Fibroblast of lung (primary cell): ENCODE measurements around the gene CNDP2. TPM values are rescaled to one million over a fixed set of nuclear protein-coding genes. Genes with fewer than 3 reads are reported as not detected.

Experiments used
- DNase-seq, 2 donors: peaks; one replicate each; pipeline versions ENCODE4 v3.0.0 to v3.0.0-alpha.2; 2010; ENCODE audit warnings: low read depth in 2 of 2
- H2AFZ ChIP-seq: 2 replicates; pipeline ENCODE4 v1.5.1; 2012; ENCODE audit warnings: low read length, control low read depth, inconsistent platforms
- H3K27ac ChIP-seq: 2 replicates; pipeline ENCODE4 v1.5.1; 2011; ENCODE audit warnings: low read length, control low read depth; ENCODE audit not compliant: insufficient read depth
- H3K27me3 ChIP-seq: 2 replicates; pipeline ENCODE4 v1.5.1; 2011; ENCODE audit warnings: mild to moderate bottlenecking, low read length; ENCODE audit not compliant: control insufficient read depth, insufficient read depth
- H3K36me3 ChIP-seq: 2 replicates; pipeline ENCODE4 v1.5.1; 2011; ENCODE audit warnings: low read length; ENCODE audit not compliant: control insufficient read depth, insufficient read depth
- H3K4me1 ChIP-seq: 2 replicates; pipeline ENCODE4 v1.5.1; 2011; ENCODE audit warnings: low read length; ENCODE audit not compliant: control insufficient read depth, insufficient read depth; ENCODE audit errors: extremely low read depth
- H3K4me2 ChIP-seq: 2 replicates; pipeline ENCODE4 v1.5.1; 2011; ENCODE audit warnings: low read length, control low read depth; ENCODE audit not compliant: insufficient read depth; ENCODE audit errors: extremely low read depth
- H3K4me3 ChIP-seq, 4 experiments: fragments of 200-600 bp in 1 of 4; sonication (generic) in 1 of 4; replicated peaks in 1 of 4; 2 replicates each; pipeline ENCODE4 v1.5.1; 2011 to 2016; ENCODE audit warnings: low read length in 4 of 4, low read depth in 3 of 4, mild to moderate bottlenecking in 3 of 4, control low read depth in 2 of 4, inconsistent platforms in 1 of 4, mixed read lengths in 1 of 4; ENCODE audit not compliant: insufficient read depth in 1 of 4; ENCODE audit errors: control extremely low read depth in 1 of 4
- H3K79me2 ChIP-seq: 2 replicates; pipeline ENCODE4 v1.5.1; 2012; ENCODE audit warnings: mild to moderate bottlenecking, low read length, inconsistent platforms; ENCODE audit not compliant: control insufficient read depth, insufficient read depth
- H3K9ac ChIP-seq: 2 replicates; pipeline ENCODE4 v1.5.1; 2011; ENCODE audit warnings: mild to moderate bottlenecking, low read length, control low read depth; ENCODE audit not compliant: insufficient read depth
- H3K9me3 ChIP-seq: 2 replicates; pipeline ENCODE4 v1.5.1; 2012; ENCODE audit warnings: low read depth, low read length; ENCODE audit not compliant: control insufficient read depth, insufficient read depth
- H4K20me1 ChIP-seq: 2 replicates; pipeline ENCODE4 v1.5.1; 2011; ENCODE audit warnings: low read length; ENCODE audit not compliant: control insufficient read depth, insufficient read depth; ENCODE audit errors: extremely low read depth
- CTCF ChIP-seq, 2 donors: IDR thresholded peaks in 1 of 2; conservative IDR thresholded peaks in 1 of 2; 1 replicate in 1 of 2; 2 replicates in 1 of 2; pipeline ENCODE4 v1.5.1; 2011 to 2012; ENCODE audit warnings: low read length in 2 of 2, control low read depth in 1 of 2, inconsistent platforms in 1 of 2, low read depth in 1 of 2, mild to moderate bottlenecking in 1 of 2
- EZH2 ChIP-seq: IDR thresholded peaks from 2 replicates; pipeline ENCODE4 v1.5.1; 2012; ENCODE audit warnings: low read length, control low read depth, mild to moderate bottlenecking; ENCODE audit errors: missing control alignments
- polyA plus RNA-seq, 2 donors: library from polyadenylated mRNA; depleted of rRNA in 1 of 2; stranded (reverse) in 1 of 2; unstranded in 1 of 2; fragments of >200 nt; gene quantifications; 2 replicates each; pipeline ENCODE4 v1.2.1, GENCODE V29; 2011 to 2012; ENCODE audit warnings: missing spikeins in 1 of 2
- total RNA-seq: library from RNA; depleted of rRNA; stranded (reverse); fragments of >200 nt; gene quantifications from 2 replicates; pipeline ENCODE4 v1.2.1, GENCODE V29; 2014

The CNDP2 gene
- total and polyA plus RNA-seq, 2 donors (not counting 1 experiment from before 2014, with no cell fraction given), result 41.8 to 69.8 TPM

GRCh38 chr18:74455386-74455785 is 40.8 kb upstream of the CNDP2 start:
- no peak overlapping the region for H3K4me2 ChIP-seq
- H3K79me2 ChIP-seq, result no peaks in the 10 kb centered on the region
- H3K9ac ChIP-seq, result no peak overlapping the region
- no peaks in the 10 kb centered on the region for H3K36me3 ChIP-seq
- H2AFZ ChIP-seq, result no peak overlapping the region
- H3K9me3 ChIP-seq, result no peaks in the 10 kb centered on the region
- no peak overlapping the region for H3K27ac ChIP-seq
- TF ChIP-seq CTCF (conservative IDR thresholded peaks at IDR 0.05 in 1 of 2, IDR thresholded peaks at IDR 0.05 in 1 of 2; ENCODE audit: low read depth in 1 of 2, low read length in 2 of 2) (no peak), EZH2 (no peak)
- H3K4me3 ChIP-seq, result no peak overlapping the region
- DNase-seq, result no peak
- no peaks in the 10 kb centered on the region for H3K4me1 ChIP-seq
- no peaks in the 10 kb centered on the region for H4K20me1 ChIP-seq
- H3K27me3 ChIP-seq, result peaks cover 18% of the 10 kb centered on the region

GRCh38 chr18:74456017-74456348 is 40.2 kb upstream of the CNDP2 start:
- H3K4me1 ChIP-seq, result no peaks in the 10 kb centered on the region
- no peak overlapping the region for H2AFZ ChIP-seq
- no peak overlapping the region for H3K4me2 ChIP-seq
- H3K27me3 ChIP-seq, result peaks cover 18% of the 10 kb centered on the region
- no peak for TF ChIP-seq EZH2
- TF ChIP-seq CTCF (conservative IDR thresholded peaks at IDR 0.05 in 1 of 2, IDR thresholded peaks at IDR 0.05 in 1 of 2; ENCODE audit: low read depth in 1 of 2, low read length in 2 of 2), result no peak
- no peak overlapping the region for H3K27ac ChIP-seq
- no peaks in the 10 kb centered on the region for H3K36me3 ChIP-seq
- no peak overlapping the region for H3K9ac ChIP-seq
- H4K20me1 ChIP-seq, result no peaks in the 10 kb centered on the region
- H3K9me3 ChIP-seq, result no peaks in the 10 kb centered on the region
- H3K79me2 ChIP-seq, result no peaks in the 10 kb centered on the region
- H3K4me3 ChIP-seq, result no peak overlapping the region
- no peak for DNase-seq

- Histone ChIP-seq H4K20me1 (no peaks in the 10 kb centered on the region), H3K4me1 (no peaks in the 10 kb centered on the region), H3K27ac (no peak overlapping the region), H3K9me3 (no peaks in the 10 kb centered on the region), H3K4me3 (no peak overlapping the region), H3K4me2 (no peak overlapping the region), H3K27me3 (peaks cover 18% of the 10 kb centered on the region), H2AFZ (no peak overlapping the region), H3K9ac (no peak overlapping the region), H3K79me2 (no peaks in the 10 kb centered on the region), H3K36me3 (no peaks in the 10 kb centered on the region)
- TF ChIP-seq CTCF (conservative IDR thresholded peaks at IDR 0.05 in 1 of 2, IDR thresholded peaks at IDR 0.05 in 1 of 2; ENCODE audit: low read depth in 1 of 2, low read length in 2 of 2) (no peak), EZH2 (no peak)
- no peak for DNase-seq
These were observed 39.7 kb upstream of the CNDP2 start for GRCh38 chr18:74456349-74457042.
